Gastrocnemius medialis (tissue), 4 donors: ENCODE measurements around the gene CD52.

Source experiments
- POLR2A ChIP-seq, 2 donors: fragments of 450-650 bp; IDR thresholded peaks; one replicate each; pipeline ENCODE4 v1.6.1; 2017; ENCODE audit warnings: antibody characterized with exemption in 2 of 2, mild to moderate bottlenecking in 2 of 2, moderate library complexity in 2 of 2
- TF ChIP-seq, protein P1 (sequence below), 5 experiments: fragments of 450-650 bp in 3 of 5; fragments of 200-600 bp in 2 of 5; sonication (generic) in 2 of 5; IDR thresholded peaks in 4 of 5; conservative IDR thresholded peaks in 1 of 5; 1 replicate in 4 of 5; 2 replicates in 1 of 5; pipeline ENCODE4 v1.5.1; 2016 to 2019; ENCODE audit warnings: antibody characterized with exemption in 5 of 5, mild to moderate bottlenecking in 3 of 5, moderate library complexity in 3 of 5

DNA sequence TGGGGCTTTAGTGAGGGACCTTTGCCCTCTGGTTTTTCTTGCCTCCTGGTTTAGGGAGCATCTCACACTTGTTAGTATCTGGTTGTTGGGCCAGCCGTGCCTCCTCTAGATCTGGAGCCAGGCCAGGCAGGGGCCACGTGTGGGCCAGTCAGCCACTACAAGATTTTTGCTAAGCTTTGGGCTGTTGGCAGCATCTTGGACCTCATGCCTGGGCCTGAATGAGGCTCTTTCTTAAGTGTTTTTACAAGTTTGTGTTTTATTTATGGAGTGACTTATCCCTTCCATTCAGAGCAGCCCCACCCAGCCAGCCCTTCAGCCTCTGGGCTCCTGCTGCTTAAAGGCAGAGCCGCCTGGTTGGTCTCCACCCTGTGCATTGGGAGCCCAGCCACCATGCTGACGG lies 39.5 kb upstream of the CD52 start:
- TF ChIP-seq POLR2A (IDR thresholded peaks at IDR 0.05): no peak
- TF ChIP-seq, protein P1, sequence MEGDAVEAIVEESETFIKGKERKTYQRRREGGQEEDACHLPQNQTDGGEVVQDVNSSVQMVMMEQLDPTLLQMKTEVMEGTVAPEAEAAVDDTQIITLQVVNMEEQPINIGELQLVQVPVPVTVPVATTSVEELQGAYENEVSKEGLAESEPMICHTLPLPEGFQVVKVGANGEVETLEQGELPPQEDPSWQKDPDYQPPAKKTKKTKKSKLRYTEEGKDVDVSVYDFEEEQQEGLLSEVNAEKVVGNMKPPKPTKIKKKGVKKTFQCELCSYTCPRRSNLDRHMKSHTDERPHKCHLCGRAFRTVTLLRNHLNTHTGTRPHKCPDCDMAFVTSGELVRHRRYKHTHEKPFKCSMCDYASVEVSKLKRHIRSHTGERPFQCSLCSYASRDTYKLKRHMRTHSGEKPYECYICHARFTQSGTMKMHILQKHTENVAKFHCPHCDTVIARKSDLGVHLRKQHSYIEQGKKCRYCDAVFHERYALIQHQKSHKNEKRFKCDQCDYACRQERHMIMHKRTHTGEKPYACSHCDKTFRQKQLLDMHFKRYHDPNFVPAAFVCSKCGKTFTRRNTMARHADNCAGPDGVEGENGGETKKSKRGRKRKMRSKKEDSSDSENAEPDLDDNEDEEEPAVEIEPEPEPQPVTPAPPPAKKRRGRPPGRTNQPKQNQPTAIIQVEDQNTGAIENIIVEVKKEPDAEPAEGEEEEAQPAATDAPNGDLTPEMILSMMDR (IDR thresholded peaks at IDR 0.05 in 4 of 5, conservative IDR thresholded peaks at IDR 0.05 in 1 of 5): no peak
